ENCODE results near the gene NME2.

Gene NME2

GRCh38 chr17:51185763-51186332 is 19.6 kb downstream of the NME2 start:
- POLR2A ChIA-PET, result no interaction called here
- no peak for TF ChIP-seq CTCF (IDR thresholded peaks at IDR 0.05; ENCODE audit: insufficient read depth, low read length, missing control alignments)
- CTCF ChIA-PET, result no interaction called here
- no peak for DNase-seq (ENCODE audit: low read depth, low spot score)
- no peak overlapping the region for H3K4me3 ChIP-seq (ENCODE audit: low read depth, low read length)

DNA sequence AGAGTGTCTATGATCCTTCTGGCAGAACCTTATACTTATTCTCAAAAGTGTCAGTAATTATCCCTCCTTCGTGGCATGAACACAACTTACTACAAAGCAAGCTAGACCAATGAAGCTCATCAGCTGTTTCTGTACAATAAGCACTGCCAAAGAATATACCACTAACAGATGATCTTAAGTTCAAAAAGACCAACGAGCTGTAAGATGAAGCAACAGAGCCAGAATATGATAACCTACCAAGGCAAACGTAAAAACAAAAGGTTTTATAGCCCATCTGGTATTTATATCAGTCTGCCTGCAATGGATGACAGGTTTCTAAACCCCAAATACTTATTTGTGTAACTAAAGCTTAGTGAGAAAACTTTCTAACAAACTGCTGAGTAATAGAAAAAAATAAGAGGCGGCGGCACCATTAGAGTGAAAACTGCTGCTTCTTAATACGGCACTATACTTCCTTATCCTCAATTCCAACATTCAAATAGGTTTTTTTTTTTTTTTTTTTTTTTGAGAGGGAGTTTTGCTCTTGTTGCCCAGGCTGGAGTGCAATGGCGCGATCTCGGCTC is 22.1 kb downstream of the NME2 start:
- ChIA-PET POLR2A (no interaction called here), CTCF (no interaction called here)
- no peak for DNase-seq (ENCODE audit: low read depth, low spot score)
- no peak for TF ChIP-seq CTCF (IDR thresholded peaks at IDR 0.05; ENCODE audit: insufficient read depth, low read length, missing control alignments)
- H3K4me3 ChIP-seq (ENCODE audit: low read depth, low read length), result no peak overlapping the region

DNA sequence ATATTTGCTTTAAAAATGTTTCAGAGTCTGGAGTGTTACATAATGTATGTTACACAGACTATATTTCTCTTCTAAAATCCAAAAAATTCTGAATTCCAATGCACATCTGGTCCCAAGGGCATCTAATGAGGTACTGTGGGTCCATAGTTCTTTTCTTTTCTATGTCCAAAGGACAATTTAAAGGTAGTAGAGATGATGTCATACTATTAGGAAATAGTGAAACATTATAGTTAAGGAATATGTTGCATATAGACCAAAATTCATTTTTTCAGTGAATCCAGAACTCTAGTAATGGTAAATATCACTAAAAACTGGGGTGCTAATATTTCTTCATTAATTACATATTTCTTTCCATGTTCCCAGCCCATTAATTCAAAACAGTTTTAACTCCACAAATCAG is 23.0 kb downstream of the NME2 start:
- no peak for TF ChIP-seq CTCF (IDR thresholded peaks at IDR 0.05; ENCODE audit: insufficient read depth, low read length, missing control alignments)
- DNase-seq (ENCODE audit: low read depth, low spot score), result no peak
- no peak overlapping the region for H3K4me3 ChIP-seq (ENCODE audit: low read depth, low read length)
- CTCF ChIA-PET, result no interaction called here
- POLR2A ChIA-PET, result no interaction called here

DNA sequence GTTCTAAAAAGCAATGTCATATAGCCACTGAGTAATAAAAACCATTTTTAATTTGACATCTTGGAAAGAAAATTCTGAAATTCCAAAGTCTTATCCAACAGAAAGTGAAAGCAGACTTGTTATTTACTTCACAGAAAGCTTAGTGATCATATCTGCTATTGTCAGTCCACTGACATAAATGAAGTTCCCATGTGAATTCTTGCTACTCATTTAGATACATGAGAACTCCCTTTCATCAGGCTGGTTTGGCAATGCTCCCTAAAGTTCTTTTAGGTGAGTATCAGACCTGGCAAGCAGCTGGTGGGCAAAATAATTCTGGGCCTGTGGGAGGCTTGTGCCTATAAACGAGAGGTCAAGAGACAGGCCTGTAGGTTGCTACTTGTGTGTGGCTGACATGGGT is 23.4 kb downstream of the NME2 start:
- ChIA-PET POLR2A (no interaction called here), CTCF (no interaction called here)
- no peak overlapping the region for H3K4me3 ChIP-seq (ENCODE audit: low read depth, low read length)
- no peak for TF ChIP-seq CTCF (IDR thresholded peaks at IDR 0.05; ENCODE audit: insufficient read depth, low read length, missing control alignments)
- no peak for DNase-seq (ENCODE audit: low read depth, low spot score)

DNA sequence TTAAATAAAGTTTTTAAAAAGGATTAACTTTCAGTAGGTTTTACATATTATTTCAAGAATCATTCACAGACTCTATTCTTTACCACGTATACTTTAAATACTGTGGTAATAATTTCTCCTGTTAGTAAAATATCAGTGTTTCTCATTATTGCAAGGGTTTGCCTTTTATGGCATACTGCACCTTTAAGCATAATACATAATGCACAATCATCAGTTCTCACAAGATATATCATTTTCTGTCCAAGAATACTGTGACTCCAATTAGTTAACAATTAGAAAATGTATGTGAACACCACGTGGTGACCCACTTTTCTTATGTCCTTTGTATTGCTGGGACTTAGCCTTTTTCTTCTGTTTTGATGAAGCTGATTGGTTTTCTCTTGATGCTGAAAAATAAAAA is 25.7 kb downstream of the NME2 start:
- CTCF ChIA-PET, result interaction anchor here (1.4 kb wide), 1 partner anchor 16 kb away, joined by 3 read pairs; no protein-coding TSS in a partner anchor
- DNase-seq (ENCODE audit: low read depth, low spot score), result no peak
- POLR2A ChIA-PET, result no interaction called here

DNA sequence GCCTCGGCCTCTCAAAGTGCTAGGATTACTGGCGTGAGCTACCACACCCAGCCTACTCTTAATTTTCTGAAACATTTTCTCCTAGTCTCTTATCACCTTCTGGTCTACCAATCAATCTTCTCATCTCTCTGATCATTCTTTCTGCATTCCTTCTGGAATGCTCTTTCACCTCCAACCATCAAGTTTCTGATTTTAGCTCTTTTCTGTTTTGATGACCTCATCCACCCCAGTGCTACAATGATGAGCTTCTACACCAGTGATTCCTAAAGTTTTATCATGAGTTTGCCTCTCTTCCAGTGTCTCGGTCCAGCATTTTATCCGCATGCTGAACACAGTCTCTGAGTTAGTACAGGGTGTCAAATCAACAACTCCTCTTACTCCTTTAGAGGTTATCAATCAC is 31.5 kb downstream of the NME2 start:
- DNase-seq (ENCODE audit: low read depth, low spot score), result no peak
- POLR2A ChIA-PET, result no interaction called here
- TF ChIP-seq CTCF (IDR thresholded peaks at IDR 0.05; ENCODE audit: insufficient read depth, low read length, missing control alignments), result no peak
- CTCF ChIA-PET, result no interaction called here
- H3K4me3 ChIP-seq (ENCODE audit: low read depth, low read length), result no peak overlapping the region

More for the DNA sequence above, 25.7 kb downstream of the NME2 start:
- no peak overlapping the region for H3K4me3 ChIP-seq (ENCODE audit: low read depth, low read length)
- no peak for TF ChIP-seq CTCF (IDR thresholded peaks at IDR 0.05; ENCODE audit: insufficient read depth, low read length, missing control alignments)
